KOPT-K1 (cell line): ENCODE measurements around the gene RNASEH2B.

Experiments
- H3K27ac ChIP-seq: fragments of 200-600 bp; sonication (generic); 2 replicates; pipeline ENCODE4 v1.5.1; 2016; ENCODE audit warnings: antibody characterized with exemption, mild to moderate bottlenecking, low read depth, low read length; ENCODE audit not compliant: poor library complexity, severe bottlenecking
- H3K36me3 ChIP-seq: fragments of 200-600 bp; sonication (generic); 2 replicates; pipeline ENCODE4 v1.5.1; 2017; ENCODE audit warnings: antibody characterized with exemption, mild to moderate bottlenecking, low read length, moderate library complexity; ENCODE audit not compliant: insufficient read depth
- H3K9me3 ChIP-seq: fragments of 200-600 bp; sonication (generic); 2 replicates; pipeline ENCODE4 v1.5.1; 2017; ENCODE audit warnings: antibody characterized with exemption, low read length, mild to moderate bottlenecking; ENCODE audit not compliant: insufficient read depth, poor library complexity, severe bottlenecking

The RNASEH2B gene

GRCh38 chr13:51004918-51005460 is 95.4 kb downstream of the RNASEH2B start:
- Histone ChIP-seq H3K9me3 (no peaks in the 10 kb centered on the region), H3K27ac (no peak overlapping the region), H3K36me3 (no peaks in the 10 kb centered on the region)

GRCh38 chr13:51005566-51005965 is 96.0 kb downstream of the RNASEH2B start:
- no peaks in the 10 kb centered on the region for H3K36me3 ChIP-seq
- no peaks in the 10 kb centered on the region for H3K9me3 ChIP-seq
- H3K27ac ChIP-seq = no peak overlapping the region
